ENCODE measurements around the gene C12orf76.
A peak's percentile ranks its signal among the peaks of the same experiment; 100 is the strongest.

The C12orf76 gene

GRCh38 chr12:109995686-109996482 is 52.4 kb downstream of the C12orf76 start, which contains the start of gene GIT2:
Gene GIT2, minus strand, starts transcription at chr12:109996368. Its CDS starts 144 bp downstream, at chr12:109996224.
- DNase-seq (ENCODE audit: low read depth) = peak; percentile 91

GRCh38 chr12:109995361-109995685 is 53.0 kb downstream of the C12orf76 start:
- no peak for DNase-seq (ENCODE audit: low read depth)

GRCh38 chr12:109994401-109995175 is 53.7 kb downstream of the C12orf76 start:
- DNase-seq (ENCODE audit: low read depth) = no peak

GRCh38 chr12:109993091-109993490 is 55.2 kb downstream of the C12orf76 start:
- no peak for DNase-seq (ENCODE audit: low read depth)

- no peak for DNase-seq (ENCODE audit: low read depth)
These were observed 56.7 kb downstream of the C12orf76 start for GRCh38 chr12:109991586-109991985.
